Measurements from ENCODE around the gene GNAZ. TPM values are rescaled to one million over a fixed set of nuclear protein-coding genes. Genes with fewer than 3 reads are reported as not detected.

The GNAZ gene
- total RNA-seq, 1 experiment from 2014 or later: 5.0 TPM

DNA sequence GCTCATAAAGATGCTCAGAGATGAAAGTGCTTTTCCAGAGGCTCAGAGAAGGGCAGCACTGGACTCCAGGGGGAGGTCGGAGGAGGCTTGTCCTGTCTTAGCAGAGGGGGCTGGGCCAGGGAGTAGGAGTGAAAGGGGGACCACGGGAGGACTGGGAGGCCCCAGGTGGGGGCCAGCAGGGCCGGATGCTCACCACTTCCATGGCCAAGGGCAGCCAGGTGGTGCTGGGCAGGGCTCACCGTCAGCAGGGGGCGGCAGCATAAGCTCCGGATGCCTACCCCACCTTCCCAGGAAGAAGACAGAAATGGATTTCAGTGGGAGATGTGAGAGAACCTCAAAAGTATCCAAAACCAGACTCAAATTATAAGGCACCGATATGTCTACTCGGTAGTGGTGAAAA lies 86.0 kb downstream of the GNAZ start:
- H3K9ac ChIP-seq (ENCODE audit: extremely low read depth, insufficient read length, low read length): no peak overlapping the region
- no peak overlapping the region for H3K27ac ChIP-seq (ENCODE audit: insufficient read length, low read depth, low read length)
- peaks cover 20 to 34% of the 10 kb centered on the region in 2 experiments for H3K4me1 Mint-ChIP-seq
- peak; percentile 70 for DNase-seq
- no peak overlapping the region for H3K23ac ChIP-seq (ENCODE audit: insufficient read length, low read depth, low read length)
- TF ChIP-seq, protein P1, sequence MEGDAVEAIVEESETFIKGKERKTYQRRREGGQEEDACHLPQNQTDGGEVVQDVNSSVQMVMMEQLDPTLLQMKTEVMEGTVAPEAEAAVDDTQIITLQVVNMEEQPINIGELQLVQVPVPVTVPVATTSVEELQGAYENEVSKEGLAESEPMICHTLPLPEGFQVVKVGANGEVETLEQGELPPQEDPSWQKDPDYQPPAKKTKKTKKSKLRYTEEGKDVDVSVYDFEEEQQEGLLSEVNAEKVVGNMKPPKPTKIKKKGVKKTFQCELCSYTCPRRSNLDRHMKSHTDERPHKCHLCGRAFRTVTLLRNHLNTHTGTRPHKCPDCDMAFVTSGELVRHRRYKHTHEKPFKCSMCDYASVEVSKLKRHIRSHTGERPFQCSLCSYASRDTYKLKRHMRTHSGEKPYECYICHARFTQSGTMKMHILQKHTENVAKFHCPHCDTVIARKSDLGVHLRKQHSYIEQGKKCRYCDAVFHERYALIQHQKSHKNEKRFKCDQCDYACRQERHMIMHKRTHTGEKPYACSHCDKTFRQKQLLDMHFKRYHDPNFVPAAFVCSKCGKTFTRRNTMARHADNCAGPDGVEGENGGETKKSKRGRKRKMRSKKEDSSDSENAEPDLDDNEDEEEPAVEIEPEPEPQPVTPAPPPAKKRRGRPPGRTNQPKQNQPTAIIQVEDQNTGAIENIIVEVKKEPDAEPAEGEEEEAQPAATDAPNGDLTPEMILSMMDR (conservative IDR thresholded peaks at IDR 0.05): peak; percentile 30; the same call in 1 of the 3 replicates
- no peak overlapping the region for H2BK12ac ChIP-seq (ENCODE audit: insufficient read length, low read depth, low read length)
- H3K36me3 Mint-ChIP-seq (ENCODE audit: insufficient read depth in 1 of 3, low read depth in 3 of 3): no peaks in the 10 kb centered on the region; a peak in 1 of 7 replicates
- no peak overlapping the region for H3K4me2 ChIP-seq (ENCODE audit: insufficient read depth, insufficient read length, low read length)
- H3K4me1 ChIP-seq (ENCODE audit: insufficient read depth, low read length): no peaks in the 10 kb centered on the region
- H3K14ac ChIP-seq (ENCODE audit: insufficient read depth, low read length): peak overlapping the region; percentile 16; the same call in 1 of the 2 replicates
- no peak overlapping the region for H2AK5ac ChIP-seq (ENCODE audit: insufficient read length, low read length)
- no peaks in the 10 kb centered on the region for H4K20me1 ChIP-seq (ENCODE audit: control insufficient read depth, insufficient read depth, insufficient read length)
- H2BK5ac ChIP-seq (ENCODE audit: insufficient read length, low read length): no peak overlapping the region
- 0 out of 7 replicates have a peak overlapping the region, but pooled peaks of 1 of the 3 experiments have one; percentile 65 for H3K27ac Mint-ChIP-seq
- no peak overlapping the region for H2BK20ac ChIP-seq (ENCODE audit: low read depth, low read length, poor library complexity, severe bottlenecking)
- no peaks in the 10 kb centered on the region for H3K9me3 Mint-ChIP-seq
- H4K5ac ChIP-seq (ENCODE audit: insufficient read length, low read depth, low read length): no peak overlapping the region
- no peaks in the 10 kb centered on the region for H3K9me3 ChIP-seq (ENCODE audit: control insufficient read depth, low read depth, low read length)
- no peak overlapping the region for H2AFZ ChIP-seq (ENCODE audit: low read length)
- peaks cover 8% of the 10 kb centered on the region for H3K27me3 Mint-ChIP-seq (ENCODE audit: low read depth)
- no peak overlapping the region for H4K8ac ChIP-seq (replicated peaks; ENCODE audit: insufficient read length, low read depth, low read length)
- no peaks in the 10 kb centered on the region for H3K23me2 ChIP-seq (ENCODE audit: insufficient read length, low read depth, low read length, poor library complexity, severe bottlenecking)
- no peak overlapping the region for H2BK15ac ChIP-seq (ENCODE audit: low read depth, low read length)
- no peak overlapping the region for H3T11ph ChIP-seq (ENCODE audit: low read length)
- no peak overlapping the region for H4K91ac ChIP-seq (ENCODE audit: insufficient read length, low read depth, low read length)
- no peak overlapping the region for H3K4ac ChIP-seq (ENCODE audit: low read depth, low read length)
- no peak overlapping the region for H3K18ac ChIP-seq (ENCODE audit: insufficient read length, low read depth, low read length)
- no peak overlapping the region for H2BK120ac ChIP-seq (ENCODE audit: low read depth, low read length, poor library complexity, severe bottlenecking)
- no peaks in the 10 kb centered on the region for H3K27me3 ChIP-seq (ENCODE audit: insufficient read depth, low read length)
- no peak overlapping the region for H3K4me3 Mint-ChIP-seq
- H3K79me2 ChIP-seq (ENCODE audit: insufficient read depth, low read length): no peaks in the 10 kb centered on the region
- WGBS (ENCODE audit: extremely low coverage, insufficient read length, low lambda C conversion rate): no CpG with 5 or more reads among the region's 8 CpGs
- H3K56ac ChIP-seq (ENCODE audit: insufficient read length, low read depth, low read length): no peak overlapping the region
- H3K79me1 ChIP-seq (ENCODE audit: insufficient read depth, low read depth, low read length, poor library complexity, severe bottlenecking): no peaks in the 10 kb centered on the region
